Endothelial cell of umbilical vein (primary cell): ENCODE results near the gene ABCA7. TPM values are rescaled to one million over a fixed set of nuclear protein-coding genes. Genes with fewer than 3 reads are reported as not detected.

ENCODE experiments used
- BruUV-seq: library from RNA; stranded (reverse); fragments of 400-500 nt; replicated peaks from 2 replicates; lab custom pipeline; 2021; lab: Mats Ljungman, UMichigan
- CTCF ChIA-PET: fragments of 300-600, 350-600 bp; sonication (Branson Sonifier 250); formaldehyde crosslinking; loops from one replicate; lab custom pipeline; 2021; ENCODE audit warnings: antibody characterized with exemption, inconsistent platforms; lab: Charles Lee
- POLR2A ChIA-PET: fragments of 300-600, 350-600 bp; sonication (Branson Sonifier 250); formaldehyde crosslinking; loops from one replicate; lab custom pipeline; 2021; ENCODE audit warnings: antibody characterized with exemption, inconsistent platforms; lab: Charles Lee
- DNase-seq: peaks from one replicate; pipeline ENCODE4 v3.0.0-alpha.2; 2011; ENCODE audit warnings: low read depth, low spot score
- FAIRE-seq: peaks from 2 replicates; lab custom pipeline; 2011; peaks lifted over from hg19 to GRCh38; lab: Jason Lieb, UNC
- H2AFZ ChIP-seq: 2 replicates; pipeline ENCODE4 v1.6.0; 2012; ENCODE audit warnings: low read depth, low read length, control low read depth, inconsistent platforms
- H3K27ac ChIP-seq: 2 replicates; pipeline ENCODE4 v1.5.1; 2011; ENCODE audit warnings: low read depth, mild to moderate bottlenecking, control low read depth, low read length, moderate library complexity; ENCODE audit not compliant: insufficient read depth
- H3K27me3 ChIP-seq, 2 experiments: 2 replicates each; pipeline versions ENCODE4 v1.6.0 to v1.6.1; 2011; ENCODE audit warnings: low read length in 2 of 2, mixed read lengths in 1 of 2; ENCODE audit not compliant: control insufficient read depth in 2 of 2, insufficient read depth in 2 of 2
- H3K36me3 ChIP-seq, 2 experiments: 2 replicates in 1 of 2; 3 replicates in 1 of 2; pipeline ENCODE4 v1.5.1; 2011; ENCODE audit warnings: low read length in 2 of 2, mild to moderate bottlenecking in 1 of 2, moderate library complexity in 1 of 2; ENCODE audit not compliant: control insufficient read depth in 2 of 2, insufficient read depth in 2 of 2; ENCODE audit errors: extremely low read depth in 1 of 2
- H3K4me1 ChIP-seq: 3 replicates; pipeline ENCODE4 v1.5.1; 2011; ENCODE audit warnings: mild to moderate bottlenecking, low read length; ENCODE audit not compliant: control insufficient read depth, insufficient read depth; ENCODE audit errors: extremely low read depth
- H3K4me2 ChIP-seq: 2 replicates; pipeline ENCODE4 v1.6.1; 2011; ENCODE audit warnings: low read length, control low read depth, mixed read lengths; ENCODE audit not compliant: insufficient read depth
- H3K4me3 ChIP-seq, 3 experiments: fragments of 200-600 bp in 1 of 3; sonication (generic), shearing (Covaris generic) in 1 of 3; replicated peaks in 1 of 3; 2 replicates each; pipeline ENCODE4 v1.5.1; 2011 to 2016; ENCODE audit warnings: control low read depth in 3 of 3, low read length in 3 of 3, mild to moderate bottlenecking in 2 of 3, inconsistent platforms in 1 of 3, low read depth in 1 of 3, moderate library complexity in 1 of 3; ENCODE audit not compliant: insufficient read depth in 1 of 3
- H3K79me2 ChIP-seq: 2 replicates; pipeline ENCODE4 v1.6.0; 2012; ENCODE audit warnings: low read length, inconsistent platforms; ENCODE audit not compliant: control insufficient read depth, insufficient read depth
- H3K9ac ChIP-seq: replicated peaks from 2 replicates; pipeline ENCODE3; 2011; ENCODE audit warnings: low read length, control low read depth; ENCODE audit not compliant: insufficient read depth; ENCODE audit errors: extremely low read depth
- H3K9me1 ChIP-seq: replicated peaks from 3 replicates; pipeline ENCODE4 v1.6.0; 2011; ENCODE audit warnings: mild to moderate bottlenecking, low read length; ENCODE audit not compliant: control insufficient read depth, insufficient read depth; ENCODE audit errors: extremely low read depth
- H3K9me3 ChIP-seq: replicated peaks from 2 replicates; pipeline ENCODE4 v1.5.1; 2012; ENCODE audit warnings: low read length, inconsistent platforms; ENCODE audit not compliant: control insufficient read depth, insufficient read depth
- H4K20me1 ChIP-seq: replicated peaks from 2 replicates; pipeline ENCODE3; 2011; ENCODE audit warnings: mild to moderate bottlenecking, low read length; ENCODE audit not compliant: control insufficient read depth, insufficient read depth; ENCODE audit errors: extremely low read depth
- EZH2 ChIP-seq: IDR thresholded peaks from 2 replicates; pipeline ENCODE4 v1.6.1; 2012; ENCODE audit warnings: borderline replicate concordance, low read depth, mild to moderate bottlenecking, moderate library complexity, low read length, inconsistent platforms; ENCODE audit not compliant: severe bottlenecking
- FOS ChIP-seq: IDR thresholded peaks from 2 replicates; pipeline ENCODE4 v1.6.1; 2011; ENCODE audit warnings: mild to moderate bottlenecking, low read length, moderate library complexity, borderline replicate concordance; ENCODE audit not compliant: insufficient read depth
- GATA2 ChIP-seq: IDR thresholded peaks from 2 replicates; pipeline ENCODE4 v1.7.0; 2011; ENCODE audit warnings: low read depth, mild to moderate bottlenecking, moderate library complexity, mixed read lengths, low read length; ENCODE audit not compliant: insufficient read length, insufficient read depth
- JUN ChIP-seq: IDR thresholded peaks from 2 replicates; pipeline ENCODE4 v1.6.1; 2011; ENCODE audit warnings: borderline replicate concordance, low read depth; ENCODE audit not compliant: insufficient read length, insufficient read depth
- MYC ChIP-seq: IDR thresholded peaks from one replicate; pipeline ENCODE4 v1.6.1; 2011; ENCODE audit warnings: mild to moderate bottlenecking, low read depth, low read length
- POLR2A ChIP-seq: IDR thresholded peaks from 2 replicates; pipeline ENCODE4 v1.6.1; 2012; ENCODE audit warnings: low read depth, mild to moderate bottlenecking, control low read depth, low read length
- POLR2AphosphoS5 ChIP-seq: IDR thresholded peaks from 2 replicates; pipeline ENCODE4 v1.6.1; 2012; ENCODE audit warnings: low read depth, mild to moderate bottlenecking, control low read depth, low read length, moderate library complexity; ENCODE audit not compliant: insufficient read depth
- dilution Hi-C: fragments of 300-500 bp; cut with MboI; formaldehyde crosslinking; loops from one replicate; pipeline ENCODE4 v1.15.0; 2019; ENCODE audit warnings: low sequenced_read_pairs; ENCODE audit not compliant: extremely low pct_ligation_motif_present
- intact Hi-C: fragments of 100-400 bp; cut with micrococcal nuclease; formaldehyde crosslinking; loops from one replicate; pipeline ENCODE4 v1.10.0; 2022
- polyA plus RNA-seq, 4 experiments: library from polyadenylated mRNA; depleted of rRNA in 3 of 4; stranded (reverse) in 3 of 4; unstranded in 1 of 4; fragments of >200 nt; gene quantifications; 2 replicates each; pipeline versions ENCODE4 v1.2.1 to v1.2.3, GENCODE V29; 2011 to 2012; ENCODE audit warnings: missing spikeins in 1 of 4
- total RNA-seq: library from RNA; stranded (reverse); gene quantifications from 2 replicates; pipeline ENCODE4 v1.2.3, GENCODE V29; 2021
- TF ChIP-seq, protein P1 (sequence below), 2 donors: IDR thresholded peaks; 1 replicate in 1 of 2; 2 replicates in 1 of 2; pipeline ENCODE4 v1.5.1; 2011; ENCODE audit warnings: low read length in 2 of 2, mild to moderate bottlenecking in 2 of 2, moderate library complexity in 2 of 2, control low read depth in 1 of 2, inconsistent platforms in 1 of 2, low read depth in 1 of 2; ENCODE audit not compliant: insufficient read depth in 1 of 2; ENCODE audit errors: extremely low read depth in 1 of 2
- TF ChIP-seq, protein P2 (sequence below): IDR thresholded peaks from 2 replicates; pipeline ENCODE4 v1.6.1; 2011; ENCODE audit not compliant: insufficient read depth, insufficient read length

Gene ABCA7
- total and polyA plus RNA-seq, 2 donors (not counting 3 experiments of a cell fraction or from before 2014, with no cell fraction given): 5.7 to 9.8 TPM

DNA sequence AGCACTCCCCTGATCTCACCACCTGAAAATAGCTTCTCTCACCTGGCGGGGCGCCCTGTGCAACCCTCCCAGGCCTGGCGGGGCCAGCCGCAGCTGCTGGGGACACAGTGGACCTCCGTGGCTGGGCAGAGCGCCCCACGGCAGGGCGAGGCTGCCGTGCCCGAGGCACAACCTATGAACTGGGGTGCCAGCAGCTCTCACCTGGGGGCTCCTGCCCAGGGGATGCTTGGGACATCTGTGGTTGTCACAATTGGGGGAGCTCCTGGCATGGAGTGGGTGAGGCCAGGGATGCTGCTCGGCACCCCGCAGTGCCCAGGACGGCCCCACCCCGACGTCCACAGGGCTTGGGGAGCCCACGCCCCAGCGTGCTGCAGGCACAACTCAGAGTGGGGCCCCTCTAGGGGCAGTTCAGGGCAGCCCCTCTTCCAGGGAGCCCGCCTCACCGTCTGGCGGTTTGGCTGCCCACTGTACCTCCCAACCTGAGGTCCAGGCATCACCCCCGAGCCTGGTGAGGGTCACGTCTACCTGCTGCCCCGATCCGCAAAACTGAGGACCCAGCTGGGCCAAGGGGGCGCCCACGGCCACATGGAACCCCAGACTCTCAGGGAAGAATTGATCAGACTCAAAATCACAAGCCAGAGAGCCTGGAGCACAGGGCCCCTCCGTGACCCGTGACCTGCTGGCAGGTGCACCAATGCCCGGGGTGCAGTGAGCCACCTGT is 24.7 kb upstream of the ABCA7 start:
- ChIA-PET CTCF (no interaction called here), POLR2A (no interaction called here)
- no peak overlapping the region for H3K4me3 ChIP-seq
- FAIRE-seq: no peak
- intact Hi-C loops (no loop called here), dilution Hi-C loops (no loop called here)
- peaks cover 39% of the 10 kb centered on the region for H3K4me1 ChIP-seq
- no peak overlapping the region for H2AFZ ChIP-seq
- H3K9me1 ChIP-seq: no peaks in the 10 kb centered on the region
- no peaks in the 10 kb centered on the region for H3K9me3 ChIP-seq
- no peak overlapping the region for H3K9ac ChIP-seq
- no peak for DNase-seq
- H3K36me3 ChIP-seq: peaks cover 5 to 20% of the 10 kb centered on the region in 2 experiments
- H4K20me1 ChIP-seq: no peaks in the 10 kb centered on the region
- TF ChIP-seq GATA2 (no peak), MYC (no peak), FOS (no peak), JUN (no peak), EZH2 (no peak), POLR2AphosphoS5 (no peak), POLR2A (no peak)
- TF ChIP-seq, protein P1, sequence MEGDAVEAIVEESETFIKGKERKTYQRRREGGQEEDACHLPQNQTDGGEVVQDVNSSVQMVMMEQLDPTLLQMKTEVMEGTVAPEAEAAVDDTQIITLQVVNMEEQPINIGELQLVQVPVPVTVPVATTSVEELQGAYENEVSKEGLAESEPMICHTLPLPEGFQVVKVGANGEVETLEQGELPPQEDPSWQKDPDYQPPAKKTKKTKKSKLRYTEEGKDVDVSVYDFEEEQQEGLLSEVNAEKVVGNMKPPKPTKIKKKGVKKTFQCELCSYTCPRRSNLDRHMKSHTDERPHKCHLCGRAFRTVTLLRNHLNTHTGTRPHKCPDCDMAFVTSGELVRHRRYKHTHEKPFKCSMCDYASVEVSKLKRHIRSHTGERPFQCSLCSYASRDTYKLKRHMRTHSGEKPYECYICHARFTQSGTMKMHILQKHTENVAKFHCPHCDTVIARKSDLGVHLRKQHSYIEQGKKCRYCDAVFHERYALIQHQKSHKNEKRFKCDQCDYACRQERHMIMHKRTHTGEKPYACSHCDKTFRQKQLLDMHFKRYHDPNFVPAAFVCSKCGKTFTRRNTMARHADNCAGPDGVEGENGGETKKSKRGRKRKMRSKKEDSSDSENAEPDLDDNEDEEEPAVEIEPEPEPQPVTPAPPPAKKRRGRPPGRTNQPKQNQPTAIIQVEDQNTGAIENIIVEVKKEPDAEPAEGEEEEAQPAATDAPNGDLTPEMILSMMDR (IDR thresholded peaks at IDR 0.05; ENCODE audit: extremely low read depth in 1 of 2, insufficient read depth in 1 of 2, low read depth in 1 of 2, low read length in 2 of 2): no peak
- TF ChIP-seq, protein P2, sequence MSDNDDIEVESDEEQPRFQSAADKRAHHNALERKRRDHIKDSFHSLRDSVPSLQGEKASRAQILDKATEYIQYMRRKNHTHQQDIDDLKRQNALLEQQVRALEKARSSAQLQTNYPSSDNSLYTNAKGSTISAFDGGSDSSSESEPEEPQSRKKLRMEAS: no peak
- H3K79me2 ChIP-seq: peaks cover 71% of the 10 kb centered on the region
- no peak overlapping the region for H3K4me2 ChIP-seq
- BruUV-seq: no TSS peak
- no peak overlapping the region for H3K27ac ChIP-seq
- no peaks in the 10 kb centered on the region for H3K27me3 ChIP-seq
